IMR-90 (cell line): ENCODE measurements around the gene KCTD3. TPM values are rescaled to one million over a fixed set of nuclear protein-coding genes. Genes with fewer than 3 reads are reported as not detected.

Experiments used
- ATAC-seq: fragments of 200-7000 bp; cut with Tn5 transposase; 2 replicates; pipeline ENCODE4 v1.9.1; 2020; ENCODE audit warnings: low read depth, mild to moderate bottlenecking, moderate library complexity
- BruUV-seq: library from RNA; stranded (reverse); fragments of 400-500 nt; replicated peaks from 2 replicates; lab custom pipeline; 2021; lab: Mats Ljungman, UMichigan
- CTCF ChIA-PET: fragments of 300-600 bp; formaldehyde crosslinking; extraction: SDS; loops from one replicate; lab custom pipeline; 2021; ENCODE audit warnings: antibody characterized with exemption; lab: Yijun Ruan, JAX
- POLR2A ChIA-PET: fragments of 300-600 bp; sonication (Branson Sonifier 250); formaldehyde crosslinking; loops from one replicate; lab custom pipeline; 2022; ENCODE audit warnings: antibody characterized with exemption; ENCODE audit not compliant: unreplicated experiment; lab: Charles Lee
- DNase-seq: peaks from one replicate; pipeline ENCODE4 v3.0.0; 2013
- H2AFZ ChIP-seq: replicated peaks from 2 replicates; pipeline ENCODE3; 2013; ENCODE audit warnings: low read length, mild to moderate bottlenecking; ENCODE audit not compliant: poor library complexity
- H2AK5ac ChIP-seq: 2 replicates; pipeline ENCODE4 v1.6.1; 2013; ENCODE audit warnings: low read depth, low read length, inconsistent platforms
- H2AK9ac ChIP-seq: replicated peaks from 2 replicates; pipeline ENCODE3; 2013; ENCODE audit warnings: mild to moderate bottlenecking, low read depth, low read length, moderate library complexity; ENCODE audit not compliant: poor library complexity
- H2BK120ac ChIP-seq: 2 replicates; pipeline ENCODE4 v1.6.1; 2013; ENCODE audit warnings: low read depth, low read length, inconsistent platforms
- H2BK15ac ChIP-seq: 3 replicates; pipeline ENCODE4 v1.6.1; 2013; ENCODE audit warnings: low read depth, low read length, inconsistent platforms
- H2BK20ac ChIP-seq: 2 replicates; pipeline ENCODE4 v1.6.1; 2013; ENCODE audit warnings: low read depth, mild to moderate bottlenecking, inconsistent platforms, low read length, moderate library complexity
- H2BK5ac ChIP-seq: 2 replicates; pipeline ENCODE4 v1.6.1; 2013; ENCODE audit warnings: mild to moderate bottlenecking, low read depth, low read length, inconsistent platforms; ENCODE audit not compliant: poor library complexity, severe bottlenecking
- H3K14ac ChIP-seq: replicated peaks from 2 replicates; pipeline ENCODE4 v1.6.1; 2013; ENCODE audit warnings: low read depth, low read length, inconsistent platforms
- H3K18ac ChIP-seq: 2 replicates; pipeline ENCODE4 v1.6.1; 2013; ENCODE audit warnings: low read depth, low read length, control low read depth
- H3K23ac ChIP-seq: 2 replicates; pipeline ENCODE4 v1.6.1; 2013; ENCODE audit warnings: low read depth, low read length, inconsistent platforms
- H3K27ac ChIP-seq: 2 replicates; pipeline ENCODE4 v1.5.1; 2013; ENCODE audit warnings: mild to moderate bottlenecking, control low read depth, low read length; ENCODE audit not compliant: insufficient read depth
- H3K27me3 ChIP-seq: 2 replicates; pipeline ENCODE4 v1.6.1; 2013; ENCODE audit warnings: low read length; ENCODE audit not compliant: control insufficient read depth, insufficient read depth
- H3K36me3 ChIP-seq: 2 replicates; pipeline ENCODE4 v1.6.1; 2013; ENCODE audit warnings: low read length, mixed read lengths; ENCODE audit not compliant: control insufficient read depth, insufficient read depth
- H3K4ac ChIP-seq: 2 replicates; pipeline ENCODE4 v1.6.1; 2013; ENCODE audit warnings: low read depth, low read length, inconsistent platforms
- H3K4me1 ChIP-seq: 2 replicates; pipeline ENCODE4 v1.6.1; 2013; ENCODE audit warnings: low read length, mixed read lengths; ENCODE audit not compliant: control insufficient read depth, insufficient read depth
- H3K4me2 ChIP-seq: 2 replicates; pipeline ENCODE4 v1.6.1; 2013; ENCODE audit warnings: low read depth, mild to moderate bottlenecking, control low read depth, low read length, moderate library complexity
- H3K4me3 ChIP-seq: 2 replicates; pipeline ENCODE4 v1.5.1; 2013; ENCODE audit warnings: low read depth, mild to moderate bottlenecking, control low read depth, low read length, moderate library complexity; ENCODE audit not compliant: insufficient read depth
- H3K56ac ChIP-seq: 2 replicates; pipeline ENCODE4 v1.6.1; 2013; ENCODE audit warnings: low read length, inconsistent platforms; ENCODE audit not compliant: insufficient read depth; ENCODE audit errors: extremely low read depth
- H3K79me1 ChIP-seq, 2 experiments: 2 replicates each; pipeline ENCODE4 v1.6.1; 2013; ENCODE audit warnings: low read length in 2 of 2, inconsistent platforms in 1 of 2, low read depth in 1 of 2
- H3K9ac ChIP-seq: 2 replicates; pipeline ENCODE4 v1.6.1; 2013; ENCODE audit warnings: low read depth, low read length, control low read depth
- H3K9me1 ChIP-seq: 2 replicates; pipeline ENCODE4 v1.6.1; 2013; ENCODE audit warnings: low read length, inconsistent platforms; ENCODE audit not compliant: insufficient read depth
- H3K9me3 ChIP-seq: 2 replicates; pipeline ENCODE4 v1.6.1; 2013; ENCODE audit warnings: low read length; ENCODE audit not compliant: control insufficient read depth, insufficient read depth
- H4K20me1 ChIP-seq: 2 replicates; pipeline ENCODE4 v1.6.1; 2013; ENCODE audit warnings: low read length, inconsistent platforms; ENCODE audit not compliant: insufficient read depth
- H4K5ac ChIP-seq: 2 replicates; pipeline ENCODE4 v1.6.1; 2013; ENCODE audit warnings: mild to moderate bottlenecking, low read depth, low read length, control low read depth
- H4K8ac ChIP-seq, 2 experiments: 2 replicates each; pipeline ENCODE4 v1.6.1; 2013; ENCODE audit warnings: low read depth in 2 of 2, low read length in 2 of 2, control low read depth in 1 of 2, inconsistent platforms in 1 of 2
- H4K91ac ChIP-seq: 2 replicates; pipeline ENCODE4 v1.6.1; 2013; ENCODE audit warnings: low read depth, low read length, inconsistent platforms; ENCODE audit not compliant: insufficient read depth
- CEBPB ChIP-seq: IDR thresholded peaks from 2 replicates; pipeline ENCODE4 v1.6.1; 2012; ENCODE audit warnings: low read depth, low read length, improper control_type of control experiment
- CHD1 ChIP-seq: IDR thresholded peaks from 2 replicates; pipeline ENCODE4 v1.6.1; 2012; ENCODE audit warnings: low read depth, low read length, improper control_type of control experiment
- CTCF ChIP-seq: conservative IDR thresholded peaks from 2 replicates; pipeline ENCODE4 v1.5.1; 2012; ENCODE audit warnings: mild to moderate bottlenecking, low read depth, low read length, improper control_type of control experiment
- POLR2A ChIP-seq: IDR thresholded peaks from 2 replicates; pipeline ENCODE4 v1.6.1; 2012; ENCODE audit warnings: mild to moderate bottlenecking, low read depth, low read length
- RCOR1 ChIP-seq: IDR thresholded peaks from 2 replicates; pipeline ENCODE4 v1.6.1; 2012; ENCODE audit warnings: mild to moderate bottlenecking, low read length, improper control_type of control experiment; ENCODE audit not compliant: insufficient replicate concordance
- RFX5 ChIP-seq: IDR thresholded peaks from 2 replicates; pipeline ENCODE4 v1.8.0; 2012; ENCODE audit warnings: low read depth, mild to moderate bottlenecking, low read length, moderate library complexity
- USF2 ChIP-seq: fragments of 150-350 bp; IDR thresholded peaks from 2 replicates; pipeline ENCODE4 v1.6.1; 2017; ENCODE audit warnings: mild to moderate bottlenecking, antibody characterized with exemption, low read length, low read depth
- WGBS, 2 experiments: methylation state at CpG; one replicate each; pipeline versions ENCODE4 v1.1.5 to v1.1.7; 2013; ENCODE audit warnings: missing lambda C conversion rate in 2 of 2; ENCODE audit not compliant: insufficient read length in 1 of 2; ENCODE audit errors: extremely low coverage in 2 of 2; 5-methylcytosine and 5-hydroxymethylcytosine counted together
- dilution Hi-C: fragments of 300-500 bp; cut with HindIII; formaldehyde crosslinking; loops from one replicate; pipeline ENCODE4 v1.14.3; 2018; ENCODE audit warnings: low sequenced_read_pairs; ENCODE audit not compliant: unreplicated experiment
- in situ Hi-C: fragments of 300-500 bp; cut with MboI; formaldehyde crosslinking; loops from 3 replicates; pipeline ENCODE4 v1.14.3; 2019; ENCODE audit warnings: low sequenced_read_pairs, inconsistent platforms, mixed read lengths
- intact Hi-C: fragments of 100-400 bp; cut with micrococcal nuclease; formaldehyde crosslinking; loops from 2 replicates; pipeline ENCODE4 v1.10.0; 2022
- polyA plus RNA-seq, 3 experiments: library from polyadenylated mRNA; depleted of rRNA; stranded (reverse); fragments of >200 nt; gene quantifications; 2 replicates each; pipeline ENCODE4 v1.2.3, GENCODE V29; 2012; ENCODE audit warnings: low replicate concordance in 1 of 3
- total RNA-seq: library from RNA; depleted of rRNA; stranded (reverse); fragments of >200 nt; gene quantifications from 2 replicates; pipeline ENCODE4 v1.2.3, GENCODE V29; 2012
- TF ChIP-seq, protein P1 (sequence below): fragments of 150-350 bp; IDR thresholded peaks from 2 replicates; pipeline ENCODE4 v1.6.1; 2016; ENCODE audit warnings: low read depth, mild to moderate bottlenecking, low read length, moderate library complexity, borderline replicate concordance

KCTD3 gene
- total and polyA plus RNA-seq, 2 of the 4 experiments (the other 2 are of a cell fraction), result 43.6 to 49.5 TPM

- H2AK9ac ChIP-seq, result no peak overlapping the region
- no peak overlapping the region for H3K23ac ChIP-seq
- no peaks in the 10 kb centered on the region for H3K27me3 ChIP-seq
- intact Hi-C loops (no loop called here), in situ Hi-C loops (no loop called here), dilution Hi-C loops (no loop called here)
- TF ChIP-seq POLR2A (no peak), CTCF (no peak), USF2 (no peak), CEBPB (no peak), CHD1 (no peak), RFX5 (no peak), RCOR1 (no peak)
- TF ChIP-seq, protein P1, sequence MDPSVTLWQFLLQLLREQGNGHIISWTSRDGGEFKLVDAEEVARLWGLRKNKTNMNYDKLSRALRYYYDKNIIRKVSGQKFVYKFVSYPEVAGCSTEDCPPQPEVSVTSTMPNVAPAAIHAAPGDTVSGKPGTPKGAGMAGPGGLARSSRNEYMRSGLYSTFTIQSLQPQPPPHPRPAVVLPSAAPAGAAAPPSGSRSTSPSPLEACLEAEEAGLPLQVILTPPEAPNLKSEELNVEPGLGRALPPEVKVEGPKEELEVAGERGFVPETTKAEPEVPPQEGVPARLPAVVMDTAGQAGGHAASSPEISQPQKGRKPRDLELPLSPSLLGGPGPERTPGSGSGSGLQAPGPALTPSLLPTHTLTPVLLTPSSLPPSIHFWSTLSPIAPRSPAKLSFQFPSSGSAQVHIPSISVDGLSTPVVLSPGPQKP, result no peak
- ChIA-PET CTCF (interaction anchor here (0.6 kb wide), 1 partner anchor 499 kb away, joined by 3 read pairs; no protein-coding TSS in a partner anchor), POLR2A (no interaction called here)
- no TSS peak for BruUV-seq
- H2AFZ ChIP-seq, result no peak overlapping the region
- H2AK5ac ChIP-seq, result no peak overlapping the region
- H4K8ac ChIP-seq, result no peak overlapping the region
- no peak overlapping the region for H3K27ac ChIP-seq
- no peak overlapping the region for H3K4me3 ChIP-seq
- H3K9ac ChIP-seq, result no peak overlapping the region
- H3K56ac ChIP-seq, result no peak overlapping the region
- H3K4me1 ChIP-seq, result peaks cover 1% of the 10 kb centered on the region; the same call in 1 of the 2 replicates
- H4K5ac ChIP-seq, result no peak overlapping the region
- no peak overlapping the region for H3K4ac ChIP-seq
- ATAC-seq (no peak), DNase-seq (no peak)
- no peak overlapping the region for H3K14ac ChIP-seq
- H2BK5ac ChIP-seq, result no peak overlapping the region
- H3K9me1 ChIP-seq, result no peaks in the 10 kb centered on the region
- H2BK120ac ChIP-seq, result no peak overlapping the region
- peaks cover 2% of the 10 kb centered on the region; the same call in 1 of the 2 replicates for H3K9me3 ChIP-seq
- no peak overlapping the region for H3K4me2 ChIP-seq
- H3K36me3 ChIP-seq, result peaks cover 26% of the 10 kb centered on the region
- H4K20me1 ChIP-seq, result no peaks in the 10 kb centered on the region
- 83% methylated on average over 4 of the region's 5 CpGs; no CpG with 5 or more reads in 1 of the 2 experiments for WGBS, 2 experiments
- H2BK15ac ChIP-seq, result no peak overlapping the region
- H3K18ac ChIP-seq, result no peak overlapping the region
- no peak overlapping the region for H4K91ac ChIP-seq
- no peak overlapping the region for H2BK20ac ChIP-seq
- H3K79me1 ChIP-seq, result peaks cover 3 to 12% of the 10 kb centered on the region in 2 experiments; a peak in 1 of 4 replicates
Observed at GRCh38 chr1:215583185-215583749, 16.2 kb downstream of the KCTD3 start.
